ENCODE measurements around the gene ARHGAP35. TPM values are rescaled to one million over a fixed set of nuclear protein-coding genes. Genes with fewer than 3 reads are reported as not detected.
A peak's percentile ranks its signal among the peaks of the same experiment; 100 is the strongest.

Gene ARHGAP35
- total and polyA plus RNA-seq, 2 donors (not counting 3 experiments of a cell fraction or from before 2014, with no cell fraction given) = 25.7 to 51.3 TPM

DNA sequence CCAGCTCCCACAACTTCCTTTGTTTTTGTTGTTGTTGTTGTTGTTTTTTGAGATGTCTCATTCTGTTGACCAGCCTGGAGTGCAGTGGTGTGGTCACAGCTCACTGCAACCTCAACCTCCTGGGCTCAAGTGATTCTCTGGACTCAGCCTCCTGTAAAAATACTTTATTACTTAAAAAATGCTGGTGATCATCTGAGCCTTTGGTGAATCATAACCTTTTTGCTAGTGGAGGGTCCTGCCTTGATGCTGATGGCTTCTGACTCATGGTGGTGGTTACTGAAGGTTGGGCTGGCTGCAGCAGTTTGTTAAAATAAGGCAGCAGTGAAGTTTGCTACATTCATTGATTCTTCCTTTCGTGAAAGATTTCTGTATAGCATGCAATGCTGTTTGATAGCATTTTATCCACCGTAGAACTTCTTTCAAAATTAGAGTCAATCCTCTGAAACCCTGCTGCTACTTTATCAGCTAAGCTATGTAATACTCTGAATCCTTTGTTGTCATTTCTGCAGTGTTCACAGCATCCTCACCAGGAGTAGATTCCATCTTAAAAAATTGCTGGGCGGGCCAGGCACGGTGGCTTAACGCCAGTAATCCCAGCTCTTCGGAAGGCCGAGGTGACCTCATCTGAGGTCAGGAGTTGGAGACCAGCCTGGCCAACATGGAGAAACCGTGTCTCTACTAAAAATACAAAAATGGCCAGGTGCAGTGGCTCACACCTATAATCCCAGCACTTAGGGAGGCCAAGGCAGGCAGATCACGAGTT lies 18.0 kb downstream of the ARHGAP35 start:
- TF ChIP-seq POLR2A (IDR thresholded peaks at IDR 0.05; ENCODE audit: low read depth, low read length) (no peak), FOS (IDR thresholded peaks at IDR 0.05; ENCODE audit: borderline replicate concordance, insufficient read depth, low read length) (peak; percentile 75), MYC (IDR thresholded peaks at IDR 0.05; ENCODE audit: low read depth, low read length) (no peak), JUN (IDR thresholded peaks at IDR 0.05; ENCODE audit: borderline replicate concordance, insufficient read depth, insufficient read length, low read depth) (peak; percentile 29), CTCF (IDR thresholded peaks at IDR 0.05; ENCODE audit: extremely low read depth in 1 of 2, insufficient read depth in 1 of 2, low read depth in 1 of 2, low read length in 2 of 2) (no peak)
- TF ChIP-seq, protein P1, sequence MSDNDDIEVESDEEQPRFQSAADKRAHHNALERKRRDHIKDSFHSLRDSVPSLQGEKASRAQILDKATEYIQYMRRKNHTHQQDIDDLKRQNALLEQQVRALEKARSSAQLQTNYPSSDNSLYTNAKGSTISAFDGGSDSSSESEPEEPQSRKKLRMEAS (IDR thresholded peaks at IDR 0.05; ENCODE audit: insufficient read depth, insufficient read length) = no peak
- no peaks in the 10 kb centered on the region for H4K20me1 ChIP-seq (replicated peaks; ENCODE audit: control insufficient read depth, extremely low read depth, insufficient read depth, low read length)
- H3K36me3 ChIP-seq (ENCODE audit: control insufficient read depth in 2 of 2, extremely low read depth in 1 of 2, insufficient read depth in 2 of 2, low read length in 2 of 2) = no peaks in the 10 kb centered on the region
- H3K79me2 ChIP-seq (ENCODE audit: control insufficient read depth, insufficient read depth, low read length) = peaks cover 26% of the 10 kb centered on the region
- dilution Hi-C loops (cut with MboI; ENCODE audit: extremely low pct_ligation_motif_present, low sequenced_read_pairs) = no loop called here
- no peak overlapping the region for H2AFZ ChIP-seq (ENCODE audit: low read depth, low read length)
- peaks cover 15% of the 10 kb centered on the region for H3K4me1 ChIP-seq (ENCODE audit: control insufficient read depth, extremely low read depth, insufficient read depth, low read length)
- FAIRE-seq (peak; percentile 98), DNase-seq (ENCODE audit: low read depth, low spot score) (peak; percentile 26)
- no peak overlapping the region for H3K9ac ChIP-seq (replicated peaks; ENCODE audit: extremely low read depth, insufficient read depth, low read length)
- H3K4me2 ChIP-seq (ENCODE audit: insufficient read depth, low read length) = no peak overlapping the region
- ChIA-PET POLR2A (no interaction called here), CTCF (interaction anchor here (1.0 to 1.3 kb wide), 2 partner anchors 24 to 112 kb away, joined by 3 to 8 read pairs; no protein-coding TSS in a partner anchor)
- no peaks in the 10 kb centered on the region for H3K27me3 ChIP-seq (ENCODE audit: control insufficient read depth in 2 of 2, insufficient read depth in 2 of 2, low read length in 2 of 2)
- BruUV-seq (replicated peaks) = no TSS peak
- H3K9me3 ChIP-seq (replicated peaks; ENCODE audit: control insufficient read depth, insufficient read depth, low read length) = no peaks in the 10 kb centered on the region
- H3K4me3 ChIP-seq (replicated peaks in 1 of 3; ENCODE audit: insufficient read depth in 1 of 3, low read depth in 1 of 3, low read length in 3 of 3) = no peak overlapping the region
- intact Hi-C loops (cut with micrococcal nuclease) = no loop called here
- H3K9me1 ChIP-seq (replicated peaks; ENCODE audit: control insufficient read depth, extremely low read depth, insufficient read depth, low read length) = no peaks in the 10 kb centered on the region
- peak overlapping the region; percentile 5 for H3K27ac ChIP-seq (ENCODE audit: insufficient read depth, low read depth, low read length)
